ENCODE data around the gene GIPR. TPM values are rescaled to one million over a fixed set of nuclear protein-coding genes. Genes with fewer than 3 reads are reported as not detected.

Gene GIPR
- total and polyA plus RNA-seq, 2 donors (not counting 1 experiment from before 2014, with no cell fraction given): 0.25 TPM; not detected in 1

GRCh38 chr19:45691516-45692186, 23.6 kb downstream of the GIPR start, which contains the start of gene SNRPD2:
SNRPD2 (minus strand) TSS chr19:45691953; CDS start chr19:45691888, 65 bp downstream.
- Histone ChIP-seq H3K27me3 (ENCODE audit: control insufficient read depth, insufficient read depth, low read length) (no peaks in the 10 kb centered on the region), H2AFZ (ENCODE audit: low read length) (peak within 1 kb of the TSS; percentile 86), H3K4me2 (ENCODE audit: extremely low read depth, insufficient read depth, low read length) (peak within 1 kb of the TSS; percentile 68), H4K20me1 (ENCODE audit: control insufficient read depth, extremely low read depth, insufficient read depth, low read length) (no peaks in the 10 kb centered on the region), H3K79me2 (ENCODE audit: control insufficient read depth, insufficient read depth, low read length) (peaks cover 14% of the 10 kb centered on the region), H3K9me3 (ENCODE audit: control insufficient read depth, insufficient read depth, low read depth, low read length) (no peaks in the 10 kb centered on the region), H3K4me1 (ENCODE audit: control insufficient read depth, extremely low read depth, insufficient read depth, low read length) (no peaks in the 10 kb centered on the region), H3K9ac (ENCODE audit: insufficient read depth, low read length) (peak within 1 kb of the TSS; percentile 95), H3K27ac (ENCODE audit: insufficient read depth, low read length) (peak within 1 kb of the TSS; percentile 94), H3K36me3 (ENCODE audit: control insufficient read depth, insufficient read depth, low read length) (peaks cover 17% of the 10 kb centered on the region), H3K4me3 (replicated peaks in 1 of 4; ENCODE audit: control extremely low read depth in 1 of 4, insufficient read depth in 1 of 4, low read depth in 3 of 4, low read length in 4 of 4) (peak within 1 kb of the TSS; percentile 72 to 96 (median 86))
- TF ChIP-seq EZH2 (IDR thresholded peaks at IDR 0.05; ENCODE audit: low read length, missing control alignments): no peak
- TF ChIP-seq CTCF (conservative IDR thresholded peaks at IDR 0.05 in 1 of 2, IDR thresholded peaks at IDR 0.05 in 1 of 2; ENCODE audit: low read depth in 1 of 2, low read length in 2 of 2): no peak
- DNase-seq (ENCODE audit: low read depth in 2 of 2): peak; percentile 92 to 95

GRCh38 chr19:45692187-45693105, 24.4 kb downstream of the GIPR start, which contains the start of gene QPCTL:
QPCTL (plus strand) TSS chr19:45692666; CDS start chr19:45692704, 38 bp downstream.
- Histone ChIP-seq H3K27me3 (ENCODE audit: control insufficient read depth, insufficient read depth, low read length) (no peaks in the 10 kb centered on the region), H2AFZ (ENCODE audit: low read length) (peak within 1 kb of the TSS; percentile 86), H3K4me1 (ENCODE audit: control insufficient read depth, extremely low read depth, insufficient read depth, low read length) (no peaks in the 10 kb centered on the region), H3K79me2 (ENCODE audit: control insufficient read depth, insufficient read depth, low read length) (peaks cover 14% of the 10 kb centered on the region), H3K36me3 (ENCODE audit: control insufficient read depth, insufficient read depth, low read length) (peaks cover 15% of the 10 kb centered on the region), H3K9me3 (ENCODE audit: control insufficient read depth, insufficient read depth, low read depth, low read length) (no peaks in the 10 kb centered on the region), H3K4me3 (replicated peaks in 1 of 4; ENCODE audit: control extremely low read depth in 1 of 4, insufficient read depth in 1 of 4, low read depth in 3 of 4, low read length in 4 of 4) (peak within 1 kb of the TSS; percentile 72 to 96 (median 86)), H3K4me2 (ENCODE audit: extremely low read depth, insufficient read depth, low read length) (peak within 1 kb of the TSS; percentile 68), H3K27ac (ENCODE audit: insufficient read depth, low read length) (peak within 1 kb of the TSS; percentile 94), H4K20me1 (ENCODE audit: control insufficient read depth, extremely low read depth, insufficient read depth, low read length) (no peaks in the 10 kb centered on the region), H3K9ac (ENCODE audit: insufficient read depth, low read length) (peak within 1 kb of the TSS; percentile 95)
- no peak for TF ChIP-seq EZH2 (IDR thresholded peaks at IDR 0.05; ENCODE audit: low read length, missing control alignments)
- TF ChIP-seq CTCF (conservative IDR thresholded peaks at IDR 0.05 in 1 of 2, IDR thresholded peaks at IDR 0.05 in 1 of 2; ENCODE audit: low read depth in 1 of 2, low read length in 2 of 2): no peak
- peak; percentile 100 for DNase-seq (ENCODE audit: low read depth in 2 of 2)
